Activated CD8-positive, alpha-beta memory T cell treated with anti-CD3 and anti-CD28 coated beads, Interleukin-2, amount 50 U/mL, for 1 hour (primary cell): Measurements from ENCODE around the gene BFSP2.
"Not testable (repeated sequence)": the region's sequence is repeated elsewhere in the genome, so short reads cannot be mapped to it uniquely, and the experiment has no call there.

Experiments used
- DNase-seq: peaks from one replicate; pipeline ENCODE4 v3.0.0-alpha.2; 2020; ENCODE audit errors: extremely low read depth

The BFSP2 gene

DNA sequence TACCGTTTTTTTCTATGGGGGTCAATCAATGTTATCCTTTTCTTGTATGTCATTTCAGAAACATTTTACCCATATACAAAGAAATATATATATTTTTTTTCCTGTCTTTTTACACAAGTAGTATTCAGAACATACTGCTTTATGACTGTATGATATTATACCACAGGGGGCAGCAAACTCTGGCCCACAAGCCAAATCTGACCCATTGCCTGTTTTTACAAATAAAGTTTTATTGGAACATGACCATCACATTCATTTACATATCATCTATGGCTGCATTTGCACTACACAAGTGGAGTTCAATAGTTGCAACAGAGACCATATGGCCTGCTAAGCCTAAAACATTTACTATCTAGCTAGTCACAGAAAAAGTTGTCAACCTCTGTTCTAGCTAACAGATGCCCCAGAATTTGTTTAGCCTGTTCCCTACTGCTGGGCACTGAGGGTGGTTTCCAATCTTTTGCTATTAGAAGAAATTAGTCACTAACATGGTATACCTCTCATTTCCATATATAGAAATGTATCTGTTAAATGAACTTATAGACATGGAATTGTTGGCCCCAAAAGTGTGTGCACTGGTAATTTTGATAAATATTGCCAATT, 57.7 kb downstream of the BFSP2 start:
- no peak for DNase-seq

DNA sequence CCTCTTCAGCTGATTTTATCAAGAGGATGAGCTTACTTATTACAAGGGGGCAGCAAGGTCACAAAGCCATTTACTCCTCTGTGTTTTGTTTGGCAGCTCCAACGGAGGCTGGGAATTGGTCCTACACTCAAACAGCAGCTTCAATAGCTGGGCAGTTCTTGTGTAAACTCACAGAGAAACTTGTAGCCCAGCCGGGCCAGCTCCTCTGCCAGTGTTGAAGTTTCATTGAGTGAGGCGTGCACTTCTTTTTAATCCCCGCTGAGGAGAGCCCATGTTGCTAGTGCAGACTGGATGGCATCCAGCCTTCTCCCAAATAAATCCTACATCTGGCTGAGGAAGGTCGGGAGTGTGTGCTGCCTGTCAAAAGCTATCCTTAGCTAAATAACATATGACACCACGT, 59.5 kb downstream of the BFSP2 start:
- no peak for DNase-seq

DNA sequence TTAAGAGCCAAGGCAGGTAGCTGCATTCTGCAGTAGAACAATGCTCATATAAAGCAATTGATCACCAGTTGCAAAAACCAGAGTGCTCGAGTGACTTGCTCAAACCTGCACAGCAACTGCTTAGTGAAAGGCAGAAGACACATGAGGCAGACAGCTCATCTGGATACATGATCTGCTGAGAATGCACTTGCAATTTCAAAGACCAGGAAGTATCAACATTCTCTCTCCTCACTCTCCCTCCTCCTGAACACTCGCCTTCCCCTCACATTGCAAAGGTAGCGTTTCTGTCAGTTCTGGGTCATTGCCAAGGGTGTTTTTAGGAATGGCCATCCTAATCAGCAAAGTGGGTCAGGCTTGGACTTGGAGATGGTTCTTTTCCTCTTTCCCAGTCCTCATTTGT, 61.0 kb downstream of the BFSP2 start:
- DNase-seq, result no peak

DNA sequence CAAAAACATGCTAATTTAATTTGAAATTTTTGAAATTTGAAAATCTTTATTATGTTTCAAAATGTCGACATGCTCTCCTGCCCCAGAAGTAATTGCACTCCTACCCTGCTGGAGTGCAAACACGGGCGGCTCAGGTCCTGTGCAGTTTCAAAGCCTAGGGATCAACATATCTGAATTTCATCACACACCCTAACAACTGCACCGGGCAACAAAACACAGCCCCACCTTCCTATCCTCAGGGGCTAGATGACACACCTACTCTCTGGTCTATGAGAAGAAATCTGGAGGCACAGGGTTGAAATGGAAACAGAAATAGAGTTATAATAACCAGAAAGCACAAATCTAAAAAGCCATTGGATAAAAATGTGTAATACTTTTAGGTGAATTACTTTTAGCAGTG, 61.4 kb downstream of the BFSP2 start:
- DNase-seq, result no peak

DNA sequence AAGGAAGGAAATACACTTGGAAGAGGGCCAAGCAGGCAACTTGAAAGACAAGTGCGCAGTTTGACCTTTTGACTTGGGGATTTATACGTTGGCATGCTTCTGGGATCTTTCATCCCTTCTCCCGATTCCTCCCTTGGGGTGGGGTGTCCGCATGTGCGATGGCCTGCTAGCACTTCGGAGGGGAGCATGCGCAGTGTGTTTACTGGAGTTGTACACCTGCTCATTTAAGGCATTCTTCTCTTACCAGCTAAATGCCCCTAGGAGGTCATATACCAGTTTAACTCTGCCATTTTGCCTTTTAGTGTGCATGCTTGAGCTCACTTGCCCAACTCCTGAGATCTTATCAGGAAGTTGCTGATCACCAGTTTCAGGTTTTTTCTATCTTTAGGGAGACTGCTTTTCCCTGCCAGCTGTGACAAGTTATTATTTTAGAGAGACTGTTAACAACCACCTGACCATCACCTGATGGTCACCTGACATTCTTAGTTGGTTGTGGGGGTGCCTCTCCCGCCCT, 63.5 kb downstream of the BFSP2 start:
- no peak for DNase-seq

DNA sequence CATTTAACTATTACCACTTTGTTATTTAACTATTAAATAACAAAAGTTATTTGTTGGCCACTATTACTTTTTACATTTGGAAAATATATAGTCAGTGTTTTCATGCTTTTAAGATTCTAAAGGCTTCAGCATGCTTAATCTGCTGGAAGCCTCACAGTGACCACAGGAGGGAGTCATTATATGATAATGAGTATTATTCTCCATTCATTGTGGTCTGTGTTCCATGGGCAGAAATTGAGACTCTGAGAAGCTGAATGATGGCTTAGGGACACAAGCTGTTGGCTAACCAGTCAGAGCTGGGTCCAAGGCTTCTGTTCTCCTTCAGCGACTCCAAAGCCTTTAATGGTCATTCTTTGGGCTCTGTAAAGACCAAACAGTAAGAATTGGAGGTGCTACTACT, 64.7 kb downstream of the BFSP2 start:
- DNase-seq, result no peak

DNA sequence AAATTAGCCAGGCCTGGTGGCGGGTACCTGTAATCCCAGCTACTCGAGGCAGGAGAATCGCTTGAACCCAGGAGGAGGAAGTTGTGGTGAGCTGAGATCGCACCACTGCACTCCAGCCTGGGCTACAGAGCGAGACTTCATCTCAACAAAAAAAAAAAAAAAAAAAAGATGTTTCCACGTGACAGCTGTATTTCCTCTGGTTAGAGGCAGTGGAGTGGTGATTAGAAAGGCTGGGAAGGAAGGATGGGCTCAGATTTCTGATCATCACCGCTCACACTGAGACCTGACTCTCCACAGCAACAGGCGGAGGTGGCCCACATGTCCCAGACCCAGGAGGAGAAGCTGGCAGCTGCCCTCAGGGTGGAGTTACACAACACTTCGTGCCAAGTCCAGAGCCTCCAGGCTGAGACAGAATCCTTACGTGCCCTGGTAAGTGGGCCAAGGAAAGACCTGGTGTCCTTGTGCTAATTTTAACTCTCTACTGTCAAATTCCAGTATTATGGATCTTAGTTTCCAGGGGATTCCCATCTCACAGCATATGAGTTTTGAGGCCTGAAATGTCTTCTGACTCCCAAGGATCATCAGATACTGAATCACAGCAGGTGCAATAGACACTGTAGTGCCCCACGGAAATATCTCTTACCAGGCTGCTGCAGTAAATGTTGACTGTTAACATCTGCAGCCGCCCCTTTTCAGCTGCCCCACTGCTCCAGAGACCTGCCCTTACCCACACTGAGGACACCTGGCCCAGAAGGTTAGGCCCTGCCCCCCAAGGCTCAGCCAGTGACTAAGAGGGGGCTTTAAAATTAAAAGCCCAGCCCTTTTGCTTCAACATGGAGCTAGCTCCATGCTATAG, 66.9 kb downstream of the BFSP2 start:
- DNase-seq, result no peak

DNA sequence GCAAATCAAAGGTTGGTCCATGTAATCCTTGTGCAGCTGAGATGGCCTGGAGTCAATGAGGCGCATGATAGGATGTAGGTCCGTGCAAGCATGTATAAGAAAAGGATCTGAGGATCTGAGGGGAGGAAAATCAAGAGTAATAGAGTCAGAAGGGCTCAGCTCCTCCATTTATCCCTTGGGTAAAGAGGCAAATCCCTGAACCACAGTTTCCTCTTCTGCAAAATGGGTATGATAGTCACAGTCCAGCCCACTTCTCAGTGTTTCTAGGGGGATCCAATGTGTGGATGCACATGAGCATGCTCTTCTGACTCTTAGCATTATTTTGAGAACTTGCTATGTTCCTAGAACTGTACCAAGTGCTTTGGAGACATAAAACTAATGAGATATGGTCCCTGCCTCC, 67.9 kb downstream of the BFSP2 start:
- DNase-seq, result no peak

DNA sequence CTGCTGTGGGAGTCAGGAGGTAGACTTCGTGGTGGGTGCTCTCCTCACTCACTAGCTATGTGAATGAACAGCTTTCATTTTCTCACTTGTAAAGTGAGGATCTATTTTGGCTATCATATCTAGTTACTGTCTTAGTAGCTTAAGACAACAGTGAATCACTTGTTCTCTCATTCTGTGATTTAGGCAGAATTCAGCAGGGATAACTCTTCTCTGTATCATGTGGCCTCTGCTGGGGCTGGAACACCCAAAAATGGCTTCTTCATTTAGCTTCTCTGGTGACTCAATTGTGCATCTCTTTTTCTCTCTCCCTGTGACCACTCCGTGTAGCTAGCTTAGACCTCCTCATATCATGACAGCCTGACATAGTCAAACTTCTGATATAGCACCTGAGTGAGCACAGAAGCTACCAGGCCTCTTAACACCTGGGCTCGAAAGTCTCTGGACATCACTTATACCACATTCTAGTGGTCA, 68.4 kb downstream of the BFSP2 start:
- DNase-seq, result no peak

DNA sequence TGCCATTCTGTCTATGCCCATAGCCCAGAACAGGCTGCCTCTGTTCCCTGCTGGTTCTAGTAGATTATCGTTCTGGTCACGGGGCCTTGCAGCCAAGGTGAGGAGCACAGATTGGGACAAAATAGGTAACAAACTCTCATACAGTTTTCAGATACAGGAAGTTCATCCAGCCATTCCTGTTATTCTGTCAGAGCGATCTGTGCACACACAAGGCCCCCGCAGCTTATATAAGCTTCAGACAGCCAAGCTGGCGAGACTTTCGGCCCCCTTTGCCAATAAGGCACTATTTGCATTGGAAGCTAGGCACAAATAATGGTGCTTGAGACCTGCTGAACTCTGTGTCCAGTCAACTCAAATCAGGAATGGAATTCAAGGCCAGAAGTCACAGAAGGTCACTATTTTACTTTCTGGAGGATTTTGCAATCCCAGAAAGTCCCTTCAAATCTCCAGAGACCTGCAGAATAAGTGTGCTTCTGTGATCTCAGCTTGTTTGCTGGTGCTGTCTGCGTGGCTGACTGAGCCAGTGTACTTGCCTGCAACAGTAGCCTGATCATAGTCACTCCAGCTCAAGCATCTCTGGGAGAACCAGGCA, 69.4 kb downstream of the BFSP2 start:
- no peak for DNase-seq

DNA sequence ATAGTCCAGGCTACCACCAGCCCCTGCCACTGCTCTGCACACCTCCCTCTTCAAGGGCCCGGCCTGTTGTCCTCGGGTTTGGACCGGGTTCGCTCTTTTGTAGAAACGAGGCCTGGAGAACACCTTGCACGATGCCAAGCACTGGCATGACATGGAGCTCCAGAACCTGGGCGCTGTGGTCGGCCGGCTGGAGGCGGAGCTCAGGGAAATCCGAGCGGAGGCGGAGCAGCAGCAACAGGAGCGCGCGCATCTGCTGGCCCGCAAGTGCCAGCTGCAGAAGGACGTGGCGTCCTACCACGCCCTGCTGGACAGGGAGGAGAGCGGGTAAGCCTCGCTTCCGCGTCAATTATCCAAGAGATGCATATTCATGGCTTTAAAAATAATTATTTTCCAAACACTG, 72.4 kb downstream of the BFSP2 start:
- DNase-seq, result no peak

DNA sequence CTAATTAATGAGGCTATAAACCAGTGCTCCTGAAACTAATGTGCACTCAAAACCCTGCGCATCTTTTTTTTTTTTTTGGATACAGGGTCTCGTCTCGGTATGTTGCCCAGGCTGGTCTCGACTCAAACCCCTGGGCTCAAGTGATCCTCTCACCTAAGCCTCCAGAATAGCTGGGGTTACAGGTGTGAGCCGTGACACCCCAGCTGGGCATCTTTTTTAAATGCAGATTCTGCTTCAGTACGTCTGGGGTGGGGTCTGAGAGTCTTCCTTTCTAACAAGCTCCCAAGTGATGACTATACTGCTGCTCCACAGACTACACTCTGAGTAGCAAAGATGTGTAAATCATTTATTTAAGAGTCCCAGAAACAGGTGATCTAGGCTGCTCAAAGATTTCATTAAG, 73.0 kb downstream of the BFSP2 start:
- no peak for DNase-seq

DNA sequence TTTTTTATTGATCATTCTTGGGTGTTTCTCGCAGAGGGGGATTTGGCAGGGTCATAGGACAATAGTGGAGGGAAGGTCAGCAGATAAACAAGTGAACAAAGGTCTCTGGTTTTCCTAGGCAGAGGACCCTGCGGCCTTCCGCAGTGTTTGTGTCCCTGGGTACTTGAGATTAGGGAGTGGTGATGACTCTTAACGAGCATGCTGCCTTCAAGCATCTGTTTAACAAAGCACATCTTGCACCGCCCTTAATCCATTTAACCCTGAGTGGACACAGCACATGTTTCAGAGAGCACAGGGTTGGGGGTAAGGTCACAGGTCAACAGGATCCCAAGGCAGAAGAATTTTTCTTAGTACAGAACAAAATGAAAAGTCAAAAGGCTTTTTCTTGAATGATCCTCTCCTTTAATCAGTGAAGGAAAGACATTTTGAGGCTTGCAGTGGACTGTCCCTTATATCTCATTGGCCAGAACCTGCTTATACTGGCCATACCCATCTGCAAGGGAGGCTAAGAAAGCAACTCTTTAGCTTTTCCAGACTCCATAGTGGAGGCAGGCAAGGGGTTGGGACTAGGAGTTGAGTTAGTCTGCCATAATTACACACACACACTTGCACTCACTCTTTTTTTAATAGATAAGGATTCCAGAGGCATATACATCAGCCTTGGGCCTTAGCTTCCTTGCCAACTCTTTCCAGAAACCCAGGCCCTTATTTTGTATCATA, 73.8 kb downstream of the BFSP2 start:
- not testable (repeated sequence) for DNase-seq

DNA sequence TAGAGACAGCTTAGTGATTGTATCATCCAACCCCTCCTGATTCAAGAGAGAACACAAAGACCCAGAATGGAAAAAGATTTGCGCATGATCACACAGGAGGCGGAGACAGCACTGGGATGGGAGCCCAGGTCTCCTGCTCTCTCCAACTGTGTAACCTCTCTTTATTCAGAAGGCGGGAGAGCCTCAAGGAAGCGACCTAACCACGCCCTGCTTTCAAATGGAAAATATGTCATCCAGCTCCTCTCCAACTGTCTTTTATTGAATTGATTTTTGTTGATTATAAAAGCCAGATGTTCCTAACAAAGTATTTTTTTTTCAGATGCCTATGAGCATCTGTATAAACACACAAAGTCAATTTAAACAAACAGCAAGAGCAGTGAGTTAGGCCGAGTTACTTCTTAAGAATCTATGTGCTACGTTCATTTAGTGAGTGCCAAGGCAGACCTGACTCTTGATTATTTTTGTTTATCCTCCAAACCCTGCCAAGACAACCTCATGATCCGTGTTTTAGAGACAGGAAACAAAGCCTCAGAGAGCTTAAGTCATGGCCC, 74.5 kb downstream of the BFSP2 start:
- DNase-seq, result no peak

DNA sequence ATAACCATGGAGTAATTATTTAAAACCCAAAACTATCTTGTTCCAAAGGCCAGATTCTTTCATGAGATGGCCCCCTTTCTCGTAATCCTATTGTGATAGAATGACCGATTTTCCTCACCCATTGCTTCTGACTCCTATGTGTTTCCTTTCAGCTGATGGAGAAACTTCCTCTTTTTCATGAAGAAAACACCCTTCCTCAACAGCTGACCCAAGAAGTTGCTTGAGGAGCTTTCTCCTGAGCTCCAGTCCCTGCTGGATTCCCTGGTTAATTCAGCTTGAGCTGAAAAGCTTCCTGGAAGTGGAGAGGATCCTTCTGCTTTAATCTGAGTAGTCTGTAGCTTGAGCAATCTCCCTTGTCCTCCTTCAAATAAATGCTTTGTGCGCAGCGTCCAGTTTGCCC, 75.0 kb downstream of the BFSP2 start:
- DNase-seq, result no peak

DNA sequence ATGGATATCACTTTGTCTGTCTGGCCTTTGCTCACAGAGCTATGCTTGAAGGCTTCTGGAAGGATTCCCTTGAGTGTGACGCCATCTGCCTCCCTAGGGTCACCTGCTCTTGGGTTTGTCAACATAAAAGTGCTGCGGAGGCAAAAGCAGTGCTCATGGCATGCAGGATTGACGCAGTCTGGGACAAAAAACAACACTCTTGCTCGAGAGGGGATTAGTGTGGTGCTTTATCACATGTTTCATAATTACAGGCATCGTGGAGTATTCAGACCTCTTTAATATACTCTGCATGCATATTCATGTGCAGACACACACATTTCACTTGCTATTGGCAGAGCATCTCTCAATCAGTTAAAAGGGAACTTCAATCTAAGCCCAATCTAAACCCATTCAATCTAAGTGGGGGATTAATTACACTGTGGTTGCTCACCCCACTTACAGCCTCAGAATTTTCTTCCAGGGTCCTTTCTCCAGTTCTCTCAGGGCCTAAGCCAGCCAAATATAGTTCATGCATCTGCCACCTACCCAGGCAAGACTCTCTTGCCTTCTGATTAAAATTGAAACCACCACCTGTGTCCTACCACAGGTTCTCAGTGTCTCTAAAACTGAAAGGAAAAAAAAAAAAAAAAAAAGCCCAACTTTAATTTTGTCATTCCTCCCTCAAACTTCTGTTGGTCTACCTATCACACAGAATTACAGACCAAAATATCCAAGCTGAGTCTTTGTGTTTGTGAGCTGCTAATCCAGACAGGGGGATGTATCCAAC, 75.6 kb downstream of the BFSP2 start:
- no peak for DNase-seq

DNA sequence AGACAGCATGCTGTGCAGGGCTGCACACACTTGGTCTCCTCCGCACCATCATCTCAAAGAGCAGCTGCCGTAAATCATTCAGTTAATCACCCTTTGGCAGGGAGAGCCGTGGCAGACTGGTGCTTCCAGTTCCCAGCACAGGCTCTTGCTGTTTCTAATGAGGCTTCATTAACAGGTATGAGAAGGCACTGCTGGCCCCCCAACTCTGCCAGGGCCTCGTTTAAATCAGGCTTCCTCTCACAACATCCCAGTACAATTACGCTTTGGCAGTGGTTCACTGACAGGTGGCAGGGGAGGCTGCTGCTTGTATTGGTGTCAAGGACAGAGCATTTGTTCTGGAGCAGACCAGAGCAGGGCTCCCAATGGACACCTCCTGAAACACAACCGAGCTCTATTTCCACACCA, 77.1 kb downstream of the BFSP2 start:
- no peak for DNase-seq

DNA sequence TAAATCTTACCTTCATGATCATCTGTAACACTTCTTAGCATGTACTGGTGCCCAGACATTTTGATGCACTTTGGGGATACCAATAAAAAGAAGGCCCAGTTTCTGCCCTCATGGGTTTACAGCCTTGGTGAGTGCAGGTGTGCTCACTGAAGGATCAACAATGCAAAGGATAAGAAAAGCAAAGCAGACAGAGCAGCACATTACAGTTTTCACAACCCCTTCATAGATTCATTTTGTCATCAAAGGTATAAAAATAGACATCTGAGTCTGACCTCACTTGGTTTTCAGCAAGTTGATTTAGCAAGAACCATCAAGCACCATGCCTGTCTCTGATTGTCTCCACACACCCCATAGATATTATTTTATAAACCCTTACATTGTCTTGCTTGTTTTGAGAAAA, 77.6 kb downstream of the BFSP2 start:
- DNase-seq, result no peak

DNA sequence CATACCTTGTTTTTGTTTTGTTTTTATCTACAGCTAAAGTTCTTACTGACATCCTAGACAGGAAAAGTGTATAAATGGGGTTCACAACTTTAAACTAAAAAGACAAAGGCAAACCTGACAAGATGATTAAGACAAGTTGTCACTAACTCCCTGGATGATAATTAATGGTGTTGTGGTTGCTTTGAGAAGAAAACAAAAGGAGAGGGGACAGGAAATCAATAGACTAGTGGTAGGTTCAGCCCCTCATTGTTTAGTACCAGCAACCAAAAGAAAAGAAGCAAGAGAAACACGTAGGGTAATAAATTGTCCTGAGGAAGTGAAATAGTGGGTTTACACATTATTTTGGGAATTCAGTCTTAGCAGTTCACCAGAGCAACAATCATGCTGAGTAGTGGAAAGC, 78.8 kb downstream of the BFSP2 start:
- DNase-seq, result no peak

DNA sequence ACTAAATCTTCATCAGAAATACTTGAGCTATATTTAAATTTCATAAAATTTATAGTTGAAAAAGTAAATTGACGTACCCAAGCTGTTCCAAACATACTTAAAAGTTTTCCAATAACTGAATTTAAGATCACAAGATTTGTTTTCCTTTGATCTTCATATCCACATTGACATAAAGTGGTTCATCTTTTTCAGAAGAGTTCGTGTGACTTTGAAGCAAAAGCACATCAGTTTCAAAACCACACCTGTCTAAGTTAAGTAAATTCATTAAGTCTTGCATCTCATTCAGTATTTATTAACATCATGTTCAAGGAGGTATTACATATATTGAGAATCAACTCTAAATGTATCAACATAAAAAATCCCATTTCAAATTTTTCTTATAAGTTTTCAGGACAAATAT, 79.5 kb downstream of the BFSP2 start:
- DNase-seq, result no peak
